AG04450 (cell line): Measurements from ENCODE around the gene VWA3A. TPM values are rescaled to one million over a fixed set of nuclear protein-coding genes. Genes with fewer than 3 reads are reported as not detected.

Experiments used
- CTCF ChIA-PET: fragments of 300-600, 350-600 bp; formaldehyde crosslinking; extraction: SDS; loops from one replicate; lab custom pipeline; 2022; ENCODE audit warnings: antibody characterized with exemption, inconsistent platforms; lab: Charles Lee
- POLR2A ChIA-PET: fragments of 350-600 bp; formaldehyde crosslinking; extraction: SDS; loops from one replicate; lab custom pipeline; 2021; ENCODE audit warnings: antibody characterized with exemption, inconsistent platforms; lab: Yijun Ruan, JAX
- DNase-seq: peaks from one replicate; pipeline ENCODE4 v3.0.0-alpha.2; 2011; ENCODE audit warnings: low read depth, low spot score
- H3K27ac ChIP-seq: one replicate; pipeline ENCODE4 v1.5.1; 2012; ENCODE audit warnings: low read depth, low read length, control low read depth
- H3K27me3 ChIP-seq: one replicate; pipeline ENCODE4 v1.6.0; 2012; ENCODE audit warnings: low read length; ENCODE audit not compliant: control insufficient read depth, insufficient read depth
- H3K4me3 ChIP-seq: 2 replicates; pipeline ENCODE4 v1.5.1; 2011; ENCODE audit warnings: mild to moderate bottlenecking, low read depth, low read length, control low read depth
- H3K9me3 ChIP-seq: 2 replicates; pipeline ENCODE4 v1.5.1; 2012; ENCODE audit warnings: low read length; ENCODE audit not compliant: control insufficient read depth, insufficient read depth
- polyA plus RNA-seq: library from polyadenylated mRNA; depleted of rRNA; stranded (reverse); fragments of >200 nt; gene quantifications from 2 replicates; pipeline ENCODE4 v1.2.3, GENCODE V29; 2011
- TF ChIP-seq, protein P1 (sequence below): IDR thresholded peaks from 2 replicates; pipeline ENCODE4 v1.5.1; 2011; ENCODE audit warnings: low read depth, low read length, control low read depth, inconsistent platforms

Gene VWA3A
- polyA plus RNA-seq, 1 experiment: not detected

DNA sequence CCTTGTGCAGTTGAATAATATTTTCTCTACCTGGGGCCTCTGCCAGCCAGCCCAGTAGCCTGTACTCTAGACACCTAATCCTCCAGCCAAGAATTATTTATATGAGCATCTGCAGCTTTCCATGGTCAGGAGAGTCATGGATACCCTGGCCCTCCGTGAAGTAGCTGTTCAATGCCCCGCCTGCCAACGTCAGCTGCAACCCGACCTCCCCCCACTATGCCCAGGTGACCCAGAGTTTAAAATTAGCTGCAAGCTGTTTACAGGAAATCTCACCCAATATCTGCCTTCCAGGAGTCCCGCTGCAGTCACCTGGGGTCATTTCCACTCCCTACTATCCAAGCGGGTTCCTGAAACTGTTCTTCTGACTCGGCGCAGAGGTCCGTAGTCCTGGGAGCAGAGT lies 82.3 kb downstream of the VWA3A start:
- CTCF ChIA-PET: no interaction called here
- H3K9me3 ChIP-seq: no peaks in the 10 kb centered on the region

DNA sequence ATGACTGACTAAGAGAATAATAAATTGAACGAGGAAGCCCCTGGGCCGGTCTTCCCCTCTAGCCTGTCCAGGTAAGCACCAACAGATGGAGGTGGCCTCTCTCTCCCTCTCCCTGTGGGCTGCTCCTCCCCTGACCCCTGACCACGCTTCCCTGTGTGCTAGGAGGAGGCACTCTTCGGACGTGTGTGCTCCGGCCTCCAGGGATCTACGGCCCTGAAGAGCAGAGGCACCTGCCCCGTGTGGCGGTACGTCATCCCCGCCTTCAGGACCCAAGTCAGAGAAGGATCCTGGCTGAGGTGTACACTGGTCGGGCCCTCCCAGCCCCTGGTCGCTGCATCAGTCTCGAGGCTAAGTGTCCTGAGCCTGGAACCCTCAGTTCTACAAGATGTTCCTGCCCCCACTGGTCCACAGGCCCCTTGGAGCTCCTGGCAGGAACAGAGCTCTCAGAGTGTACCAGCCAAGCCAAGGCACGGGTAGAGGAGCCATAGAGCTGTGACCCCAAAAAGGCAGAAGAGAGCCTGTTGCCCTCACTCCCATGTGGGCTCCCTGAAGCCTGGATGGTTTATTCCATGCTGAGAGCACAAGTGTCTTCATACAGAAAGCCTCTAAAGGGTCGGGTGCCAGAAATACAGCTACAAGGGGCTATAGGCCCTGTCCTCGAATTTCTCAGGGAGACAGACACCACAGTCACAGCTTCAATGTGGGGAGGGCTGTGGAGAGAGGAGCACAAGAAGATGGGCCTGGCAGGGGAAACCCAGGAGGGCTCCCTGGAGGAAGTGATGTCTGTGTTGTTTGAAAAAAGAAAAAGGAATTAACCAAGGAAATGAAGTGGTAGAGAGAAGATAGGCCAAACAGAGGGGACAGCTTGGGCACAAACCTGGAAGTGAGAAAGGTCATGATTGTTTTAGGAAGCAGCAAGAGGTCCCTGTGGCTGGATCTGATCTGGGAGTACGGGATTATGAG lies 85.9 kb downstream of the VWA3A start:
- TF ChIP-seq, protein P1, sequence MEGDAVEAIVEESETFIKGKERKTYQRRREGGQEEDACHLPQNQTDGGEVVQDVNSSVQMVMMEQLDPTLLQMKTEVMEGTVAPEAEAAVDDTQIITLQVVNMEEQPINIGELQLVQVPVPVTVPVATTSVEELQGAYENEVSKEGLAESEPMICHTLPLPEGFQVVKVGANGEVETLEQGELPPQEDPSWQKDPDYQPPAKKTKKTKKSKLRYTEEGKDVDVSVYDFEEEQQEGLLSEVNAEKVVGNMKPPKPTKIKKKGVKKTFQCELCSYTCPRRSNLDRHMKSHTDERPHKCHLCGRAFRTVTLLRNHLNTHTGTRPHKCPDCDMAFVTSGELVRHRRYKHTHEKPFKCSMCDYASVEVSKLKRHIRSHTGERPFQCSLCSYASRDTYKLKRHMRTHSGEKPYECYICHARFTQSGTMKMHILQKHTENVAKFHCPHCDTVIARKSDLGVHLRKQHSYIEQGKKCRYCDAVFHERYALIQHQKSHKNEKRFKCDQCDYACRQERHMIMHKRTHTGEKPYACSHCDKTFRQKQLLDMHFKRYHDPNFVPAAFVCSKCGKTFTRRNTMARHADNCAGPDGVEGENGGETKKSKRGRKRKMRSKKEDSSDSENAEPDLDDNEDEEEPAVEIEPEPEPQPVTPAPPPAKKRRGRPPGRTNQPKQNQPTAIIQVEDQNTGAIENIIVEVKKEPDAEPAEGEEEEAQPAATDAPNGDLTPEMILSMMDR: no peak
- Histone ChIP-seq H3K27ac (no peak overlapping the region), H3K4me3 (no peak overlapping the region), H3K27me3 (peaks cover 24% of the 10 kb centered on the region), H3K9me3 (no peaks in the 10 kb centered on the region)
- ChIA-PET POLR2A (interaction anchor here (0.6 kb wide), 1 partner anchor 105 kb away, joined by 6 read pairs; no protein-coding TSS in a partner anchor), CTCF (interaction anchor here (0.8 to 2.4 kb wide), 3 partner anchors 10 to 177 kb away, joined by 3 to 13 read pairs (median 3); no protein-coding TSS in a partner anchor)
- no peak for DNase-seq

More for the DNA sequence above, 82.3 kb downstream of the VWA3A start:
- TF ChIP-seq, protein P1: no peak
- Histone ChIP-seq H3K27me3 (peaks cover 14% of the 10 kb centered on the region), H3K27ac (no peak overlapping the region), H3K4me3 (no peak overlapping the region)
- POLR2A ChIA-PET: no interaction called here
- no peak for DNase-seq

DNA sequence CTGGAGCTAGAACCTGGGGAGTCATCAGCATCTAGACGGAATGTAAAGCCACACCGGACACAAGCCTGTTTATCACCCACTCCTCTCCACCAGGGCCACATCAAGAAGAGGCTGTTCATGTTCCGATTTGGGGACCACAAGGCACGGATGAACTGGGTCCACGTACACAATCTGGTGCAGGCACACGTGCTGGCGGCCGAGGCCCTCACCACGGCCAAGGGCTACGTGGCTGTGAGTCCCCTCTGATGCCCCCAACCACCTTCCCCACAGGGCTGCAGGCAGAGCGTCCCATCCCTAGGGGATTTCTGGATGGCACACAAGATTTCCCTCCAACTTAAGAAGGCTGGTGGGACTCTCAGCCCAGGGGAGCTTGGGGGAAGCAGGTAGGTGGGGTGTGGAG lies 89.1 kb downstream of the VWA3A start:
- peaks cover 29% of the 10 kb centered on the region for H3K27me3 ChIP-seq
- DNase-seq: no peak
- H3K4me3 ChIP-seq: no peak overlapping the region
- ChIA-PET POLR2A (no interaction called here), CTCF (interaction anchor here (0.5 to 0.9 kb wide), 3 partner anchors 39 to 169 kb away, joined by 3 to 4 read pairs (median 4); no protein-coding TSS in a partner anchor)
- no peaks in the 10 kb centered on the region for H3K9me3 ChIP-seq
- TF ChIP-seq, protein P1: no peak
- no peak overlapping the region for H3K27ac ChIP-seq

DNA sequence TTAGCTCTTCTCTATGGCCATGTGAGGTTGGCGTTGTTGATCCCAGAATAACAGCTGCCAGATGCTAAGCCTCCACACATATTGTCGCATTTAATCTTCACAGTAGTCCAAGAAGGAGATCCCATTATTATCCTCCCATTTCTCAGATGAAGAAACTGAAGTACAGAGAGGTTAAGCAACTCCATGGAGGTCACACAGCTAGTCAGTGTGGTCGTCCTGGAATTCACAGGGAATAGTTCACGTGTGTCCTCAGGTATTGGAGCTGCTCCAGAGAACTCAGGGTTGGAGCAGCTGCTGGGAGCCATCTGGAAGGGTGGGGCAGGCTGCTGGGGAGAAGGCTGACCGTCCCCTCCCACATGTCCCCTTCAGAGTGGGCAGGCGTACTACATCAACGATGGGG lies 89.5 kb downstream of the VWA3A start:
- H3K27me3 ChIP-seq: peaks cover 29% of the 10 kb centered on the region
- H3K9me3 ChIP-seq: no peaks in the 10 kb centered on the region
- H3K27ac ChIP-seq: no peak overlapping the region
- DNase-seq: no peak
- POLR2A ChIA-PET: no interaction called here
- CTCF ChIA-PET: interaction anchor here (0.6 to 0.9 kb wide), 2 partner anchors 40 to 104 kb away, joined by 3 to 4 read pairs; no protein-coding TSS in a partner anchor
- TF ChIP-seq, protein P1: no peak
- no peak overlapping the region for H3K4me3 ChIP-seq

DNA sequence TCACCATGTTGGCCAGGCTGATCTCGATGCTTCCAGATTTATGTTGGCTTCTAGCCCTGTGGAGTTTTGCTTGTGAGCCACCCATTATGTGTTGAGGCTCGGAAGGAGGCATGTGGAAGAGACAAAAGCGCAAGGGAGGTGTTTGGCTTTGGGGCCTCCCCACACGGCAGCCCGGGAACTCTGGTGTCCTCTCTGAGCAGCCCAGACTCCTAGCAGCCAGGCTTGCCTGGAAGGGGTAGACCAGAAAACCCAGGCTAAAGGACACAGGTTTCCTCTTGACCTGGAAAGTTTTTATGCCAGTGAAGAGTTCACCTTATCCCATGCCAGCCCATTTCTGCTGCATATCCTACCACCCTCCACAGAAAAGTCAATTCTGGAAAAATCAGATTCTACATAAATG lies 91.0 kb downstream of the VWA3A start:
- ChIA-PET POLR2A (no interaction called here), CTCF (interaction anchor here (0.7 kb wide), 2 partner anchors 178 to 182 kb away, joined by 4 to 6 read pairs; no protein-coding TSS in a partner anchor)
- Histone ChIP-seq H3K27me3 (peaks cover 28% of the 10 kb centered on the region), H3K9me3 (no peaks in the 10 kb centered on the region), H3K4me3 (no peak overlapping the region), H3K27ac (no peak overlapping the region)
- TF ChIP-seq, protein P1: no peak
- no peak for DNase-seq
